Measurements from ENCODE around the gene SDHAF2.
"Not testable (repeated sequence)": the region's sequence is repeated elsewhere in the genome, so short reads cannot be mapped to it uniquely, and the experiment has no call there.

The SDHAF2 gene

DNA sequence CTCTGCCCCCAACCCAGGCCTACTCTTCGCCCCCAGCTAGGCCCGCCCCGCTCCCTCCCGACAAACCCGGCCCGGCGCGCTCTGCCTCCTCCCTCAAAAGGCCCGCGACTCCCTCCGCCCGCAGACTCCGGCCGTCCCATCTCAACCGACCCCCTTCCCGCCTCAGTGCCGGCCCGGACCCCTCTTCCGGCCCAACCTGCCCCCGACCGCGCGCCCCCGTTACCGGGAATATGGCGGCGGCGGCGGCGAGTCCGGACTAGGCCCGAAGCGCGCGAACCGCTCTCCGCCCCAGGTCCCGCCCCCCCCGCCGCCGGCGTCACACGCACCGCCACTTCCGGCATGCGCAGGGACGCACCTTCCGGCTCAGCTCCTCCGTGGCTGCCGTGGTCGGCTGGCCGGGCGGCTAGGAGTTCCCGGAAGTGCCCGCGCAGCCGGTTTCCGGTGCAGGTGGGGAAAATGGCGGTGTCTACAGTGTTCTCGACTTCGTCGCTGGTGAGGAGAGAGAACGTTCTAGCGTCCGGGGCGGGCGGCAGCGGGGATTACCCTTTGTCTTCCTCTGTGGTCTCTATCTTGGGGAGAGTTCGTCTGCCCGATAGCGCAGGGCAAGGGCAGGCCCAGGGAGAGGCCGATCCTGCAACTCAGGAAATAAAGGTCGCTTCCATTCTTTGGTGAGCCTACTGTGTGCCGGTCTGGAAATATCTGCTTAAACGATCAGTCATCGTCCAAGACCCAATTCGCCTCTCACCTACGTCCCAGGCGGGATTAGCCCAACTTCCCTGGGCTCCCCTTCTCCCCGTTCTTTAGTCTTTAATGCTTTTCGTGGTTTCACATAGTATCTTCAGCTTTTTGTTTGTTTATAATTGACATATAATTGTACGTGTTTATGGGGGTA is at the start of gene SDHAF2, which contains the start of gene CPSF7:
SDHAF2 (plus strand) TSS at position 434 of the 892 bp plus-strand sequence; CDS start at position 457, 23 bp downstream.
CPSF7 (minus strand) TSS at position 285 of the 892 bp plus-strand sequence. CDS start 740 bp downstream, outside the sequence.
- DNase-seq (ENCODE audit: low read depth): peak; percentile 96

GRCh38 chr11:61380884-61381283 is 49.0 kb upstream of the SDHAF2 start:
- no peak for DNase-seq (ENCODE audit: low read depth)

DNA sequence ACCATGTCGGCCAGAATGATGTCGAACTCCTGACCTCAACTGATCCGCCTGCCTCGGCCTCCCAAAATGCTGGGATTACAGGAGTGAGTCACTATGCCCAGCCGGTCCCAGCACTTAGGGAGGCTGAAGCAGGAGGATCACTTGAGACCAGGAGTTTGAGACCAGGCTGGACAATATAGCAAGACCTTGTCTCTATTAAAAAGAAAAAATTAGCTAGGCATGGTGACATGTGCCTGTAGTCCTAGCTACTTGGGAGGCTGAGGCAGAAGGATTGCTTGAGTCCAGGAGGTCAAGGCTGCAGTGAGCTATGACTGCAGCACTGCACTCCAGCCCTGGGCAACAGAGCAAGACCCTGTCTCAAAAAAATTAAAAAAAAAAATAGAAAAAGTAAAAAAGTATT is 46.1 kb upstream of the SDHAF2 start:
- not testable (repeated sequence) for DNase-seq (ENCODE audit: low read depth)

GRCh38 chr11:61384271-61385242 is 45.4 kb upstream of the SDHAF2 start:
- no peak for DNase-seq (ENCODE audit: low read depth)

DNA sequence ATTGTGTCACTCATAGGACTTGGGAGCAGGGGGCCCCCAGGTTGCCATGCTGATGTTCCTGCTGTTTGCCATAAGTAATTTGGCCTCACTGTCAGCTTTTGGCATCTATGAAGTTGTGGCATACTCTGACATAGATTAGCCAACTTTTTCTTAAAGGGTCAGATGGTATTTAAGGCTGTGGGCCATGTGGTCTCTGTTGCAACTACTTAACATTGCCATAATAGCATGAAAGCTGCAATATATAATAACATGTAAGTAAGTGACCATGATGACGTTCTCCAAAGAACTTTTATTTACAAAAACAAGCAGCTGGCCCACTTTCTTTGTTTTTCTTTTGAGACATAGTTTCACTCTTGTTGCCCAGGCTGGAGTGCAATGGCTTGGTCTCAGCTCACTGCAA is 39.8 kb upstream of the SDHAF2 start:
- DNase-seq (ENCODE audit: low read depth): no peak

- DNase-seq (ENCODE audit: low read depth): no peak
Observed at GRCh38 chr11:61392981-61393595, 36.8 kb upstream of the SDHAF2 start.

DNA sequence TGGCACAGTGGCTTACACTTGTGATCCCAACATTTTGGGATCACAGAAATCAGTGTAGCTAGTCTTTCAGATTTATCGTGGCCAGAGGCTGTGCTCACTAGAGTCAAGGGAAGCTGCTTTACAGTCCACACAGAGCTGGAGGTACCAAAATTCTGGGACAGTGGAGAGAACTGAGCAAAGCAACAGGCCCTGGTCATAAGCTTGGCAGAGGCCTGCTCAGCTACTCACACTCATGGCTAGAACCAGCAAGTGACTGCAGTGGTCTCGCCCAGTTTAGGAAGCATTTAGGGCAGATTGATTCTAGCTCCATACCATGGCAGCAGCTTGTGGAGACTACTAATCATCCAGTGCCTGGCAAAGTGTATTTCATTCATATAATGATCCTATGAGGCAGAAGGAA is 28.8 kb upstream of the SDHAF2 start:
- no peak for DNase-seq (ENCODE audit: low read depth)

DNA sequence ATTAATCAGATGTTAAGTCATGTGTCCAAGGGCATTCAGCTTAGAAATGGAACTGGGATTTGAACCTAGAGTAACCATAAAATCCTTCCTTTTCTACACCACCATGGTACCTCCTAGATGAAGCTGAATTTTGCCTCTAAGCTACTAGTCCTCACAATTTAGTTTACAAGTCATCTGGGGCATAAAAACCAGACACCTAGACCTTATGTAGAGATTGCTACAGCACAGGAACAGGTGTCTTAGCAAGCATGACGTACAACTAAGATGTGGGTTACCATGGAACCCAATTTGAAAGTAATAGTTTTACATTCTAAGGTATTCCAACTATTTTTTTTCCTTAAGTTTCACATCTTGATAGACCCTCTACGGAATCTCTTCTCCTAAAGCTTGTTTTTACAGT is 28.4 kb upstream of the SDHAF2 start:
- DNase-seq (ENCODE audit: low read depth): no peak

DNA sequence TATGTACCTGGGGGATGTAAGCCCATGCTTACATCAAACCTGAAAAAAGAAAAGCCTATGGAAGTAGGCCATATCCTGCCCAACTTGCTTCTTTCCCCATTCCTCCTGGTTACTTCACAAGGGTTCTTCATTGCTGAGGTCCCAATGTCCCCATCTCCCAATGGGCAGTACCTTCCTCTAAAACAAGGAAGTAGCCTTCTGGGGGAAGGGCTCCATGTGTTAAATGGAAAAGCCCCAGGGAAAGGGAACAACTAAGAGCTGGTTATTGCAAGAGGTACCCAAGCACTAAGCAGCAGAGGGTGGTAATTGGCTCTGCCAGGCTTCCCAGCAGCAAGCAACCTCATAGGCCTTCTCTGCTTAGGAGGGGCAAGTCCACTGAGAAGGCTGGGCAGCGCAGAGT is 26.3 kb upstream of the SDHAF2 start:
- DNase-seq (ENCODE audit: low read depth): no peak

- DNase-seq (ENCODE audit: low read depth): no peak
Observed at GRCh38 chr11:61404103-61404502, 25.8 kb upstream of the SDHAF2 start.

GRCh38 chr11:61404641-61405040 is 25.3 kb upstream of the SDHAF2 start:
- no peak for DNase-seq (ENCODE audit: low read depth)

- DNase-seq (ENCODE audit: low read depth): no peak
Observed at GRCh38 chr11:61406067-61406466, 23.9 kb upstream of the SDHAF2 start.

GRCh38 chr11:61406991-61407728 is 22.8 kb upstream of the SDHAF2 start:
- DNase-seq (ENCODE audit: low read depth): no peak

DNA sequence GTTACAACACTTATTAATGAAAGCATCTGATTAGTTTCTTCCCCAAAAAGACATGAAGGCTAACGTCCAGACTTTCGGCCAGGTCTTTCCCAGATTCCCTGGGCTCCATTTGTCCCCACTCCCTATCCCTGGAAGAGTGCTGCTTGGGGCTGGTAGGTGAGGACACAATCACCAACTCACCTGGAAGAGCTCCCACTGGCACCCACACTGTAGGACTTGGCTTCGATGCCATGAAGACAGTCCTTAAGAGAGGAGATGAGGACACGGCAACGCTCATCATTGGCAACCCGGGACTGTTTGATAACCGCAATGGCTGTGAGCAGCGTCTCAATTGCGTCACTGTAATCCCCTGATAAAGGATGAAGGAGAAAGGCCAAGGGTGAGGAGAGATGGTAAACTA is 18.3 kb upstream of the SDHAF2 start:
- DNase-seq (ENCODE audit: low read depth): no peak

- DNase-seq (ENCODE audit: low read depth): no peak
Observed at GRCh38 chr11:61413496-61413895, 16.4 kb upstream of the SDHAF2 start.

GRCh38 chr11:61414547-61414946 is 15.4 kb upstream of the SDHAF2 start:
- DNase-seq (ENCODE audit: low read depth): no peak

GRCh38 chr11:61415381-61415780 is 14.5 kb upstream of the SDHAF2 start:
- no peak for DNase-seq (ENCODE audit: low read depth)

- DNase-seq (ENCODE audit: low read depth): no peak
Observed at GRCh38 chr11:61416941-61417340, 13.0 kb upstream of the SDHAF2 start.

DNA sequence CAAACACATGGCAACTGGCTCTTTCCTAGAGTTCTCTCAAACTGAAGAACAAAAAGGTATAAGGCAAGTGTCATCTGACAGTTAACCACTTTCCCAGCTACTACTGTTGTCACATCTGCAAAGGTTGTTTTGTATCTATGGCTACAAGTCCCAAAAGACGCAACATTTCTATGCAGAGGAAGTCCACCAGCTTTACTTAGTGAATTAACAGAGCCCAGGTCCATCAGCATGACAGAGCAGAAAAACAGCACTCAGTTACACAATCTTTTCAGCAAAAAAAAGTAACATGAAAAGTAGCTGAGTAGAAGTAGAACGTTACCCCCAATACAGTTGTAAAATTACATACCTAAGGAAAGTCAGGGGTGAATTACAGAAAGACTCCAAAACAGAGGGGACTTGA is 12.3 kb upstream of the SDHAF2 start:
- no peak for DNase-seq (ENCODE audit: low read depth)

- DNase-seq (ENCODE audit: low read depth): no peak
Observed at GRCh38 chr11:61418136-61418535, 11.8 kb upstream of the SDHAF2 start.

- no peak for DNase-seq (ENCODE audit: low read depth)
Observed at GRCh38 chr11:61422226-61422625, 7.7 kb upstream of the SDHAF2 start.

All from T-helper 22 cell (primary cell).